ES-I3 (cell line): ENCODE data around the gene ADIRF.
"Not testable (repeated sequence)": the region's sequence is repeated elsewhere in the genome, so short reads cannot be mapped to it uniquely, and the experiment has no call there.

Experiments
- H3K36me3 ChIP-seq: 2 replicates; pipeline ENCODE4 v1.6.1; 2013; ENCODE audit warnings: mild to moderate bottlenecking, low read length, control low read depth, moderate library complexity; ENCODE audit not compliant: insufficient read depth
- H3K4me1 ChIP-seq: 2 replicates; pipeline ENCODE4 v1.6.1; 2013; ENCODE audit warnings: mild to moderate bottlenecking, control low read depth, low read length; ENCODE audit not compliant: insufficient read depth
- H3K9ac ChIP-seq: 2 replicates; pipeline ENCODE4 v1.6.1; 2013; ENCODE audit warnings: low read depth, mild to moderate bottlenecking, low read length, moderate library complexity
- H3K9me3 ChIP-seq: 2 replicates; pipeline ENCODE4 v1.6.1; 2013; ENCODE audit warnings: mild to moderate bottlenecking, low read length, moderate library complexity; ENCODE audit not compliant: control insufficient read depth, insufficient read depth

ADIRF gene

GRCh38 chr10:86968271-86968993, at the start of gene ADIRF:
ADIRF (plus strand) TSS chr10:86968482; CDS start chr10:86968545, 63 bp downstream.
- Histone ChIP-seq H3K9me3 (no peaks in the 10 kb centered on the region), H3K4me1 (peaks cover 35% of the 10 kb centered on the region), H3K36me3 (no peaks in the 10 kb centered on the region), H3K9ac (peak within 1 kb of the TSS; percentile 77; the same call in 1 of the 2 replicates)

- Histone ChIP-seq H3K9ac (no peak overlapping the region), H3K9me3 (no peaks in the 10 kb centered on the region), H3K4me1 (no peaks in the 10 kb centered on the region), H3K36me3 (peaks cover 31% of the 10 kb centered on the region)
Measured at GRCh38 chr10:86922553-86922961, 45.7 kb upstream of the ADIRF start.

- Histone ChIP-seq H3K36me3 (peaks cover 12% of the 10 kb centered on the region), H3K4me1 (no peaks in the 10 kb centered on the region; the same call in 1 of the 2 replicates), H3K9me3 (no peaks in the 10 kb centered on the region), H3K9ac (no peak overlapping the region)
Measured at GRCh38 chr10:86929468-86930380, 38.6 kb upstream of the ADIRF start.

GRCh38 chr10:86931872-86932271, 36.4 kb upstream of the ADIRF start:
- Histone ChIP-seq H3K4me1 (no peaks in the 10 kb centered on the region; the same call in 1 of the 2 replicates), H3K9ac (no peak overlapping the region), H3K36me3 (peaks cover 12% of the 10 kb centered on the region), H3K9me3 (no peaks in the 10 kb centered on the region)

GRCh38 chr10:86932674-86933073, 35.6 kb upstream of the ADIRF start:
- peaks cover 12% of the 10 kb centered on the region for H3K36me3 ChIP-seq
- no peaks in the 10 kb centered on the region for H3K9me3 ChIP-seq
- H3K4me1 ChIP-seq = no peaks in the 10 kb centered on the region; the same call in 1 of the 2 replicates
- no peak overlapping the region for H3K9ac ChIP-seq

GRCh38 chr10:86934162-86934711, 34.0 kb upstream of the ADIRF start:
- not testable (repeated sequence) for H3K36me3 ChIP-seq, H3K4me1 ChIP-seq, H3K9ac ChIP-seq, H3K9me3 ChIP-seq

- H3K36me3 ChIP-seq = no peaks in the 10 kb centered on the region
- H3K4me1 ChIP-seq = no peaks in the 10 kb centered on the region; the same call in 1 of the 2 replicates
- H3K9me3 ChIP-seq = no peaks in the 10 kb centered on the region
- no peak overlapping the region for H3K9ac ChIP-seq
Measured at GRCh38 chr10:86936661-86937501, 31.4 kb upstream of the ADIRF start.

GRCh38 chr10:86937502-86938154, 30.7 kb upstream of the ADIRF start:
- Histone ChIP-seq H3K9me3 (no peaks in the 10 kb centered on the region), H3K9ac (no peak overlapping the region), H3K36me3 (no peaks in the 10 kb centered on the region), H3K4me1 (no peaks in the 10 kb centered on the region; the same call in 1 of the 2 replicates)

- Histone ChIP-seq H3K9ac (no peak overlapping the region), H3K36me3 (no peaks in the 10 kb centered on the region), H3K9me3 (no peaks in the 10 kb centered on the region), H3K4me1 (no peaks in the 10 kb centered on the region; the same call in 1 of the 2 replicates)
Measured at GRCh38 chr10:86938260-86938659, 30.0 kb upstream of the ADIRF start.

- H3K9me3 ChIP-seq, H3K36me3 ChIP-seq, H3K4me1 ChIP-seq, H3K9ac ChIP-seq: not testable (repeated sequence)
Measured at GRCh38 chr10:86940076-86940475, 28.2 kb upstream of the ADIRF start.

GRCh38 chr10:86940677-86941076, 27.6 kb upstream of the ADIRF start:
- Histone ChIP-seq H3K4me1 (peaks cover under 1% of the 10 kb centered on the region; the same call in 1 of the 2 replicates), H3K9ac (no peak overlapping the region), H3K9me3 (no peaks in the 10 kb centered on the region), H3K36me3 (no peaks in the 10 kb centered on the region)

- H3K36me3 ChIP-seq = no peaks in the 10 kb centered on the region
- H3K9me3 ChIP-seq = no peaks in the 10 kb centered on the region
- H3K9ac ChIP-seq = no peak overlapping the region
- peaks cover 4% of the 10 kb centered on the region; the same call in 1 of the 2 replicates for H3K4me1 ChIP-seq
Measured at GRCh38 chr10:86941426-86941825, 26.9 kb upstream of the ADIRF start.

GRCh38 chr10:86941991-86942421, 26.3 kb upstream of the ADIRF start:
- Histone ChIP-seq H3K9ac (no peak overlapping the region), H3K9me3 (no peaks in the 10 kb centered on the region), H3K36me3 (no peaks in the 10 kb centered on the region), H3K4me1 (peaks cover 5% of the 10 kb centered on the region; the same call in 1 of the 2 replicates)
